IPS DF 4.7 (cell line): ENCODE measurements around the gene ZFHX3.

Experiments used
- DNase-seq: peaks from one replicate; pipeline ENCODE4 v3.0.0-alpha.2; 2013; ENCODE audit warnings: low spot score; ENCODE audit errors: extremely low read depth

ZFHX3 gene

GRCh38 chr16:72934636-72935403, 113.1 kb downstream of the ZFHX3 start:
- no peak for DNase-seq

- no peak for DNase-seq
Measured at GRCh38 chr16:72932677-72933335, 115.1 kb downstream of the ZFHX3 start.

- no peak for DNase-seq
Measured at GRCh38 chr16:72932050-72932449, 115.9 kb downstream of the ZFHX3 start.

- no peak for DNase-seq
Measured at GRCh38 chr16:72930396-72930795, 117.5 kb downstream of the ZFHX3 start.

- no peak for DNase-seq
Measured at GRCh38 chr16:72928090-72928981, 119.6 kb downstream of the ZFHX3 start.

GRCh38 chr16:72927199-72928089, 120.5 kb downstream of the ZFHX3 start:
- DNase-seq = no peak

GRCh38 chr16:72926177-72927070, 121.5 kb downstream of the ZFHX3 start:
- no peak for DNase-seq

- no peak for DNase-seq
Measured at GRCh38 chr16:72925631-72925979, 122.3 kb downstream of the ZFHX3 start.

- DNase-seq = no peak
Measured at GRCh38 chr16:72924927-72925630, 122.8 kb downstream of the ZFHX3 start.

- no peak for DNase-seq
Measured at GRCh38 chr16:72924537-72924926, 123.4 kb downstream of the ZFHX3 start.

- no peak for DNase-seq
Measured at GRCh38 chr16:72923757-72924156, 124.2 kb downstream of the ZFHX3 start.

GRCh38 chr16:72922714-72923113, 125.2 kb downstream of the ZFHX3 start:
- no peak for DNase-seq

GRCh38 chr16:72921620-72922019, 126.3 kb downstream of the ZFHX3 start:
- DNase-seq = no peak

GRCh38 chr16:72921106-72921505, 126.8 kb downstream of the ZFHX3 start:
- no peak for DNase-seq

GRCh38 chr16:72917051-72917450, 130.9 kb downstream of the ZFHX3 start:
- DNase-seq = no peak

- no peak for DNase-seq
Measured at GRCh38 chr16:72915331-72915730, 132.6 kb downstream of the ZFHX3 start.

GRCh38 chr16:72913551-72913950, 134.4 kb downstream of the ZFHX3 start:
- DNase-seq = no peak

- DNase-seq = no peak
Measured at GRCh38 chr16:72911971-72912370, 136.0 kb downstream of the ZFHX3 start.

GRCh38 chr16:72910875-72911274, 137.1 kb downstream of the ZFHX3 start:
- DNase-seq = no peak
